ENCODE results near the gene PRSS57.

GRCh38 chr19:643736-644135 is 51.5 kb downstream of the PRSS57 start:
- no peak for TF ChIP-seq FOS (IDR thresholded peaks at IDR 0.05; ENCODE audit: low read depth, low read length)
- TF ChIP-seq CTCF (conservative IDR thresholded peaks at IDR 0.05; ENCODE audit: low read depth, low read length) = no peak
- TF ChIP-seq POLR2A (IDR thresholded peaks at IDR 0.05; ENCODE audit: low read depth, low read length) = no peak

Measured in IMR-90 (cell line).